Endothelial cell (in vitro differentiated cells): ENCODE measurements around the gene SELENOO. TPM values are rescaled to one million over a fixed set of nuclear protein-coding genes. Genes with fewer than 3 reads are reported as not detected.

ENCODE experiments used
- DNase-seq: peaks from one replicate; pipeline ENCODE4 v3.0.0; 2021; ENCODE audit warnings: low spot score
- H3K27ac Mint-ChIP-seq: one replicate; pipeline ENCODE4 v1.8.0; 2021; ENCODE audit warnings: mixed read lengths, inconsistent platforms; ENCODE audit not compliant: unreplicated experiment
- H3K27me3 Mint-ChIP-seq: one replicate; pipeline ENCODE4 v1.8.0; 2021; ENCODE audit warnings: mild to moderate bottlenecking, moderate library complexity, mixed read lengths, inconsistent platforms; ENCODE audit not compliant: unreplicated experiment
- H3K36me3 Mint-ChIP-seq: one replicate; pipeline ENCODE4 v1.8.0; 2021; ENCODE audit warnings: mild to moderate bottlenecking, low read depth, mixed read lengths, inconsistent platforms; ENCODE audit not compliant: unreplicated experiment
- H3K4me1 Mint-ChIP-seq: one replicate; pipeline ENCODE4 v1.8.0; 2021; ENCODE audit warnings: mild to moderate bottlenecking, mixed read lengths, inconsistent platforms; ENCODE audit not compliant: unreplicated experiment
- H3K4me3 Mint-ChIP-seq: one replicate; pipeline ENCODE4 v1.8.0; 2021; ENCODE audit warnings: mild to moderate bottlenecking, mixed read lengths, inconsistent platforms; ENCODE audit not compliant: unreplicated experiment
- H3K9me3 Mint-ChIP-seq: one replicate; pipeline ENCODE4 v1.8.0; 2021; ENCODE audit warnings: mixed read lengths, inconsistent platforms; ENCODE audit not compliant: unreplicated experiment
- total RNA-seq: library from RNA; stranded (reverse); fragmentation: NEBNext Ultra II Directional; extraction: Animal tissue kit (Norgen Biotek cat#: 25700); gene quantifications from one replicate; pipeline ENCODE4 v1.2.1, GENCODE V29; 2021; ENCODE audit not compliant: unreplicated experiment
- TF ChIP-seq, protein P1 (sequence below): fragments of 200-600 bp; sonication (generic); IDR thresholded peaks from one replicate; pipeline ENCODE4 v1.5.0; 2021; ENCODE audit warnings: antibody characterized with exemption; ENCODE audit not compliant: unreplicated experiment

The SELENOO gene
- total RNA-seq, 1 donor from 2014 or later, result 18.7 TPM

DNA sequence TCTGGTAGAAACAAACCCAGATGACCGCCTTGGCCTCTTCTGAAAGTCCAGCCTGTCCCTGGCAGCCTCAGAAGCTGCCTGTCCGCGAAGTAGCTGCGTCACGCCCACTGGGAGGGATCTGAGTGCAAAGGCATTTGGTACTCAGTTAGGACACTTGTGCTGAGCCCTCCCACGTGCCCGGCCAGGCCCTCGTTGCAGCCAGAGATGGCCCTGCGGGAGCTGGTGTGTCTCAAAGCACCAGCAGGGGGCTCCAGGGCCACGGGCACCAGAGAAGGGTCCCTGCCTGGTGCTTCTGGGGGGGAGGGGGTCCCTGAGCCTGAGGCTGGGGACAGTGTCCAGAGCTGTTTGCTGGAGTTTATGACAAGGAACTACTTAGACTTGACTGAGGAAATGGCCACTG is 5.8 kb downstream of the SELENOO start:
- Mint-ChIP-seq H3K4me3 (no peak overlapping the region), H3K4me1 (peaks cover 6% of the 10 kb centered on the region), H3K36me3 (peaks cover 18% of the 10 kb centered on the region), H3K27ac (no peak overlapping the region), H3K9me3 (no peaks in the 10 kb centered on the region), H3K27me3 (peaks cover 15% of the 10 kb centered on the region)
- TF ChIP-seq, protein P1, sequence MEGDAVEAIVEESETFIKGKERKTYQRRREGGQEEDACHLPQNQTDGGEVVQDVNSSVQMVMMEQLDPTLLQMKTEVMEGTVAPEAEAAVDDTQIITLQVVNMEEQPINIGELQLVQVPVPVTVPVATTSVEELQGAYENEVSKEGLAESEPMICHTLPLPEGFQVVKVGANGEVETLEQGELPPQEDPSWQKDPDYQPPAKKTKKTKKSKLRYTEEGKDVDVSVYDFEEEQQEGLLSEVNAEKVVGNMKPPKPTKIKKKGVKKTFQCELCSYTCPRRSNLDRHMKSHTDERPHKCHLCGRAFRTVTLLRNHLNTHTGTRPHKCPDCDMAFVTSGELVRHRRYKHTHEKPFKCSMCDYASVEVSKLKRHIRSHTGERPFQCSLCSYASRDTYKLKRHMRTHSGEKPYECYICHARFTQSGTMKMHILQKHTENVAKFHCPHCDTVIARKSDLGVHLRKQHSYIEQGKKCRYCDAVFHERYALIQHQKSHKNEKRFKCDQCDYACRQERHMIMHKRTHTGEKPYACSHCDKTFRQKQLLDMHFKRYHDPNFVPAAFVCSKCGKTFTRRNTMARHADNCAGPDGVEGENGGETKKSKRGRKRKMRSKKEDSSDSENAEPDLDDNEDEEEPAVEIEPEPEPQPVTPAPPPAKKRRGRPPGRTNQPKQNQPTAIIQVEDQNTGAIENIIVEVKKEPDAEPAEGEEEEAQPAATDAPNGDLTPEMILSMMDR, result peak; percentile 66
- DNase-seq, result peak; percentile 59

DNA sequence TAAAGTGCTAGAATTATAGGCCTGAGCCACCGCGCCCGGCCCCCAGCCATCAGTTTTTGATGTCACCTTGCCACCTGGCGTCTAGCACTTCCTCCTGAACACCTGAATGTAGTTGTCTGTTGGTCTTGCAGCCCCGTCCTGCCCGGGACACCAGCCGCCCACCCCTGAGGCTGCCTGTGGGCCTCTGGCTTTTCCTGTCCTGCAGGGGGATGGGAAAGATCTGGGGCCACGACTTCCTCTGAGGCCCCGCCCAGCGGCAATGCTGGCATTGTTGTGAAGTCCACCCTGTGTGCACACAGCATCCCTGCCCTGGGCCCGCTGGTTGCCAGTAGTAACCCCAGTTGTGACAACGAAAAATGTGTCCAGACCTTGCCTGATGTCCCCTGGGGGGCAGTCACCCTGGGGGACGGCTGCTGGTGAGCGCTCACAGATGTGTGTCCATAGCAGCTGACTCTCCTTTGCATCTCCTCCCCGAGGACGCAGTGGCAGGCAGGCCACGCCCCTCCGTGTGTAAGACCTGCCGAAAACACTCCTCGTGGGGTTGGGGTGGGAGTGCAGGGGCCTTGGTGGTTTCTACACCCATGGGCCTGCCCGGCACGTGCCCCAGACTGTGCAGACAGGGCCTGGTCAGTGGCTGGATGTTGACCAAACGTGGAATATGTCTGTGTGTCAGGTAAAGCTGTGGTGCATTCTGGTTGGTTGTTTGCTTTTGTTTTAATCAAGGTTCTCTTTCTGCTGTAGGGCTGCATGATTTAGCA is 6.8 kb downstream of the SELENOO start:
- DNase-seq, result no peak
- Mint-ChIP-seq H3K9me3 (no peaks in the 10 kb centered on the region), H3K4me3 (no peak overlapping the region), H3K27me3 (peaks cover 10% of the 10 kb centered on the region), H3K27ac (peak overlapping the region; percentile 78), H3K36me3 (peaks cover 22% of the 10 kb centered on the region), H3K4me1 (no peaks in the 10 kb centered on the region)
- TF ChIP-seq, protein P1, result no peak

GRCh38 chr22:50208430-50208938 is 7.7 kb downstream of the SELENOO start:
- Mint-ChIP-seq H3K4me3 (no peak overlapping the region), H3K27ac (no peak overlapping the region), H3K4me1 (no peaks in the 10 kb centered on the region), H3K36me3 (peaks cover 23% of the 10 kb centered on the region), H3K27me3 (peaks cover 9% of the 10 kb centered on the region), H3K9me3 (no peaks in the 10 kb centered on the region)
- DNase-seq, result no peak
- TF ChIP-seq, protein P1, result no peak

GRCh38 chr22:50208939-50209892 is 8.4 kb downstream of the SELENOO start:
- Mint-ChIP-seq H3K36me3 (peaks cover 28% of the 10 kb centered on the region), H3K27ac (no peak overlapping the region), H3K4me3 (no peak overlapping the region), H3K27me3 (peaks cover 9% of the 10 kb centered on the region), H3K4me1 (no peaks in the 10 kb centered on the region), H3K9me3 (no peaks in the 10 kb centered on the region)
- TF ChIP-seq, protein P1, result no peak
- no peak for DNase-seq
